ENCODE results near the gene CSH1.

- TF ChIP-seq CTCF (IDR thresholded peaks at IDR 0.05) (no peak), POLR2A (IDR thresholded peaks at IDR 0.05) (no peak)
Measured at GRCh38 chr17:63847525-63848249, 48.7 kb downstream of the CSH1 start.
